Liver (tissue), 9 donors: Measurements from ENCODE around the gene TNRC6B. TPM values are rescaled to one million over a fixed set of nuclear protein-coding genes. Genes with fewer than 3 reads are reported as not detected.

Source experiments
- DNase-seq: peaks from one replicate; pipeline ENCODE4 v3.0.0-alpha.2; 2017; ENCODE audit warnings: low spot score
- H3K27ac ChIP-seq, 2 donors: one replicate each; pipeline ENCODE4 v1.7.0; 2013; ENCODE audit warnings: inconsistent platforms in 2 of 2, low read length in 2 of 2, control low read depth in 1 of 2, low read depth in 1 of 2, mild to moderate bottlenecking in 1 of 2
- H3K27me3 ChIP-seq, 4 donors: one replicate each; pipeline versions ENCODE4 v1.6.1 to v1.7.0; 2013; ENCODE audit warnings: low read length in 3 of 4, inconsistent platforms in 1 of 4, mild to moderate bottlenecking in 1 of 4, moderate library complexity in 1 of 4; ENCODE audit not compliant: control insufficient read depth in 4 of 4, insufficient read depth in 4 of 4
- H3K36me3 ChIP-seq, 4 donors: one replicate each; pipeline versions ENCODE4 v1.6.1 to v1.7.0; 2013; ENCODE audit warnings: low read length in 3 of 4, mild to moderate bottlenecking in 3 of 4, low read depth in 1 of 4, moderate library complexity in 1 of 4; ENCODE audit not compliant: control insufficient read depth in 4 of 4, insufficient read depth in 3 of 4
- H3K4me1 ChIP-seq, 4 donors: one replicate each; pipeline versions ENCODE4 v1.6.1 to v1.7.0; 2013; ENCODE audit warnings: low read length in 3 of 4, mild to moderate bottlenecking in 3 of 4, moderate library complexity in 1 of 4; ENCODE audit not compliant: control insufficient read depth in 4 of 4, insufficient read depth in 4 of 4
- H3K4me3 ChIP-seq, 3 donors: one replicate each; pipeline versions ENCODE4 v1.6.1 to v1.7.0; 2013; ENCODE audit warnings: low read length in 3 of 3, control low read depth in 1 of 3, low read depth in 1 of 3, mild to moderate bottlenecking in 1 of 3
- H3K9ac ChIP-seq, 2 donors: one replicate each; pipeline ENCODE4 v1.7.0; 2013; ENCODE audit warnings: low read length in 2 of 2, mild to moderate bottlenecking in 2 of 2, moderate library complexity in 2 of 2, control low read depth in 1 of 2, low read depth in 1 of 2
- H3K9me3 ChIP-seq, 4 donors: one replicate each; pipeline versions ENCODE4 v1.6.1 to v1.7.0; 2013; ENCODE audit warnings: low read length in 3 of 4; ENCODE audit not compliant: control insufficient read depth in 4 of 4
- EGR1 ChIP-seq, 2 donors: IDR thresholded peaks; 2 replicates each; pipeline ENCODE4 v1.6.1; 2016 to 2018; ENCODE audit warnings: antibody characterized with exemption in 2 of 2, low read depth in 2 of 2
- FOXA1 ChIP-seq: IDR thresholded peaks from 2 replicates; pipeline ENCODE4 v1.6.1; 2016; ENCODE audit warnings: antibody characterized with exemption
- FOXA2 ChIP-seq: IDR thresholded peaks from 2 replicates; pipeline ENCODE4 v1.6.1; 2016; ENCODE audit warnings: antibody characterized with exemption
- HNF4A ChIP-seq, 2 donors: conservative IDR thresholded peaks; 2 replicates each; pipeline ENCODE4 v1.6.1; 2016; ENCODE audit warnings: antibody characterized with exemption in 2 of 2, mild to moderate bottlenecking in 2 of 2
- HNF4G ChIP-seq: IDR thresholded peaks from 2 replicates; pipeline ENCODE4 v1.6.1; 2016; ENCODE audit warnings: antibody characterized with exemption
- NR2F2 ChIP-seq: IDR thresholded peaks from 2 replicates; pipeline ENCODE4 v1.6.1; 2016; ENCODE audit warnings: antibody characterized with exemption
- SP1 ChIP-seq: IDR thresholded peaks from 2 replicates; pipeline ENCODE4 v1.6.1; 2018; ENCODE audit warnings: antibody characterized with exemption, mild to moderate bottlenecking
- TAF1 ChIP-seq: conservative IDR thresholded peaks from 2 replicates; pipeline ENCODE4 v1.6.1; 2016; ENCODE audit warnings: antibody characterized with exemption, mild to moderate bottlenecking
- YY1 ChIP-seq: IDR thresholded peaks from 2 replicates; pipeline ENCODE4 v1.6.1; 2016; ENCODE audit warnings: antibody characterized with exemption, mild to moderate bottlenecking
- WGBS: extraction: QIAGEN DNeasy Blood & Tissue Kit; methylation state at CpG from one replicate; pipeline ENCODE4 v1.1.7; 2013; 5-methylcytosine and 5-hydroxymethylcytosine counted together
- polyA plus RNA-seq, 2 donors: library from polyadenylated mRNA; stranded (reverse) in 1 of 2; unstranded in 1 of 2; fragments of 200-250 nt in 1 of 2; fragments of >200 nt in 1 of 2; fragmentation: Nextera tagmentation in 1 of 2; extraction: Ambion mirVana in 1 of 2; gene quantifications; one replicate each; pipeline versions ENCODE4 v1.2.1 to v1.2.3, GENCODE V29; 2013 to 2015
- total RNA-seq, 2 donors: library from RNA; depleted of rRNA; stranded (reverse); fragments of >200 nt; gene quantifications; one replicate each; pipeline ENCODE4 v1.2.3, GENCODE V29; 2014
- TF ChIP-seq, protein P1 (sequence below): IDR thresholded peaks from 2 replicates; pipeline ENCODE4 v1.6.1; 2016; ENCODE audit warnings: antibody characterized with exemption
- TF ChIP-seq, protein P2 (sequence below): IDR thresholded peaks from 2 replicates; pipeline ENCODE4 v1.6.1; 2016; ENCODE audit warnings: antibody characterized with exemption, mild to moderate bottlenecking
- TF ChIP-seq, protein P3 (sequence below): fragments of 150-350 bp; IDR thresholded peaks from 2 replicates; pipeline ENCODE4 v1.5.1; 2017; ENCODE audit warnings: improper control_type of control experiment, low read depth, low read length; ENCODE audit not compliant: missing input control
- donor health status: healthy.
- donor health status: healthy.
- donor health status: healthy.
- donor health status: healthy.
- donor health status: healthy.

Gene TNRC6B
- total and polyA plus RNA-seq, 4 donors = 4.6 to 39.1 (median 26.4) TPM

DNA sequence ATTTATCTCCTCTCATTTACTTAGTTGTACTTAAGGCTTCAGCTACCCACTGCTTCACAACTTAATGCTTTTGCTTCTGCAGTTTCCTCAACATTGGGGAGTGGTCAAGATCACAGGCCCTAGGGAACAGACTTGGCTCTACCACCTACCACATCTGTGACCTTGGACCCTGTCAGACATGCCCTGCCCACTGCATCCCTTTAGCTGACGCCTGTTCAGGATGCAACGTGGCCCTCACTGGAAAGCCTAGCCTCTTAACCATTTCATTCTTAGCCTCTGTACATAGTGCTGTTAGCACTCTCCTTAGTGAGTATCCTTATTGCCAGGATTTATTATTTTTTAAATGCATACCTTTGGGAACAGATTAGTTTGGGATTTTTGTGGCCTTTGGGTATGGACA lies 34.4 kb downstream of the TNRC6B start:
- no peaks in the 10 kb centered on the region for H3K27me3 ChIP-seq
- H3K9ac ChIP-seq = no peak overlapping the region
- WGBS = 17% methylated on average over 2 of the region's 2 CpGs
- DNase-seq = no peak
- no peaks in the 10 kb centered on the region for H3K9me3 ChIP-seq
- H3K4me3 ChIP-seq = no peak overlapping the region
- H3K36me3 ChIP-seq = no peaks in the 10 kb centered on the region
- peaks cover 0 to 15% (median 4%) of the 10 kb centered on the region in 4 donors for H3K4me1 ChIP-seq
- TF ChIP-seq HNF4A (conservative IDR thresholded peaks at IDR 0.05) = peak in 1 of 2 donors; percentile 9
- TF ChIP-seq, protein P1, sequence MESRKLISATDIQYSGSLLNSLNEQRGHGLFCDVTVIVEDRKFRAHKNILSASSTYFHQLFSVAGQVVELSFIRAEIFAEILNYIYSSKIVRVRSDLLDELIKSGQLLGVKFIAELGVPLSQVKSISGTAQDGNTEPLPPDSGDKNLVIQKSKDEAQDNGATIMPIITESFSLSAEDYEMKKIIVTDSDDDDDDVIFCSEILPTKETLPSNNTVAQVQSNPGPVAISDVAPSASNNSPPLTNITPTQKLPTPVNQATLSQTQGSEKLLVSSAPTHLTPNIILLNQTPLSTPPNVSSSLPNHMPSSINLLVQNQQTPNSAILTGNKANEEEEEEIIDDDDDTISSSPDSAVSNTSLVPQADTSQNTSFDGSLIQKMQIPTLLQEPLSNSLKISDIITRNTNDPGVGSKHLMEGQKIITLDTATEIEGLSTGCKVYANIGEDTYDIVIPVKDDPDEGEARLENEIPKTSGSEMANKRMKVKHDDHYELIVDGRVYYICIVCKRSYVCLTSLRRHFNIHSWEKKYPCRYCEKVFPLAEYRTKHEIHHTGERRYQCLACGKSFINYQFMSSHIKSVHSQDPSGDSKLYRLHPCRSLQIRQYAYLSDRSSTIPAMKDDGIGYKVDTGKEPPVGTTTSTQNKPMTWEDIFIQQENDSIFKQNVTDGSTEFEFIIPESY = no peak
- no peak for TF ChIP-seq NR2F2
- TF ChIP-seq, protein P2, sequence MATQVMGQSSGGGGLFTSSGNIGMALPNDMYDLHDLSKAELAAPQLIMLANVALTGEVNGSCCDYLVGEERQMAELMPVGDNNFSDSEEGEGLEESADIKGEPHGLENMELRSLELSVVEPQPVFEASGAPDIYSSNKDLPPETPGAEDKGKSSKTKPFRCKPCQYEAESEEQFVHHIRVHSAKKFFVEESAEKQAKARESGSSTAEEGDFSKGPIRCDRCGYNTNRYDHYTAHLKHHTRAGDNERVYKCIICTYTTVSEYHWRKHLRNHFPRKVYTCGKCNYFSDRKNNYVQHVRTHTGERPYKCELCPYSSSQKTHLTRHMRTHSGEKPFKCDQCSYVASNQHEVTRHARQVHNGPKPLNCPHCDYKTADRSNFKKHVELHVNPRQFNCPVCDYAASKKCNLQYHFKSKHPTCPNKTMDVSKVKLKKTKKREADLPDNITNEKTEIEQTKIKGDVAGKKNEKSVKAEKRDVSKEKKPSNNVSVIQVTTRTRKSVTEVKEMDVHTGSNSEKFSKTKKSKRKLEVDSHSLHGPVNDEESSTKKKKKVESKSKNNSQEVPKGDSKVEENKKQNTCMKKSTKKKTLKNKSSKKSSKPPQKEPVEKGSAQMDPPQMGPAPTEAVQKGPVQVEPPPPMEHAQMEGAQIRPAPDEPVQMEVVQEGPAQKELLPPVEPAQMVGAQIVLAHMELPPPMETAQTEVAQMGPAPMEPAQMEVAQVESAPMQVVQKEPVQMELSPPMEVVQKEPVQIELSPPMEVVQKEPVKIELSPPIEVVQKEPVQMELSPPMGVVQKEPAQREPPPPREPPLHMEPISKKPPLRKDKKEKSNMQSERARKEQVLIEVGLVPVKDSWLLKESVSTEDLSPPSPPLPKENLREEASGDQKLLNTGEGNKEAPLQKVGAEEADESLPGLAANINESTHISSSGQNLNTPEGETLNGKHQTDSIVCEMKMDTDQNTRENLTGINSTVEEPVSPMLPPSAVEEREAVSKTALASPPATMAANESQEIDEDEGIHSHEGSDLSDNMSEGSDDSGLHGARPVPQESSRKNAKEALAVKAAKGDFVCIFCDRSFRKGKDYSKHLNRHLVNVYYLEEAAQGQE = no peak
- no peak for TF ChIP-seq FOXA1
- no peak for TF ChIP-seq HNF4G
- no peak overlapping the region for H3K27ac ChIP-seq

DNA sequence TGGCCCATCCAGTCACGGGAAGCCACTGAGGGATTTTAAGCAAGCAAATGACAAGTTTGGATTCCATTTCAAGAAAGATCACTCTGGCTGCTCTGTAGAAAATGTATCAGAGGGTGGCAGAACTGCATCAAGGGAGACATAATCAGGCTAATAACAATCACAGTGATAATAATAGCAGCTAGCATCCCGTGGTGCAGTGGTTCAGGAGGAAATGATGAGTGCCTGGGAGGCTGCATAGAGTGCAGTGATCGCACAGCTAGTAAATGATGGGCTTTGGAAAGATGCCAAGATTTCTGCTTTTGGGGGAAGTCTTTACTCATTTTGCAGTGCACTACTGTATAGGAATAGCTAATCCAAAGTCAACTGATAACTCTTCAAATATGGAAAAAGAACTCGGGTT lies 35.8 kb downstream of the TNRC6B start:
- no peak overlapping the region for H3K27ac ChIP-seq
- WGBS = 72% methylated on average over 4 of the region's 4 CpGs
- TF ChIP-seq TAF1 (no peak), FOXA2 (no peak), EGR1 (IDR thresholded peaks at IDR 0.05; ENCODE audit: low read depth in 2 of 2) (no peak), SP1 (no peak), FOXA1 (no peak), YY1 (no peak), HNF4G (no peak)
- TF ChIP-seq, protein P2 = no peak
- TF ChIP-seq, protein P3, sequence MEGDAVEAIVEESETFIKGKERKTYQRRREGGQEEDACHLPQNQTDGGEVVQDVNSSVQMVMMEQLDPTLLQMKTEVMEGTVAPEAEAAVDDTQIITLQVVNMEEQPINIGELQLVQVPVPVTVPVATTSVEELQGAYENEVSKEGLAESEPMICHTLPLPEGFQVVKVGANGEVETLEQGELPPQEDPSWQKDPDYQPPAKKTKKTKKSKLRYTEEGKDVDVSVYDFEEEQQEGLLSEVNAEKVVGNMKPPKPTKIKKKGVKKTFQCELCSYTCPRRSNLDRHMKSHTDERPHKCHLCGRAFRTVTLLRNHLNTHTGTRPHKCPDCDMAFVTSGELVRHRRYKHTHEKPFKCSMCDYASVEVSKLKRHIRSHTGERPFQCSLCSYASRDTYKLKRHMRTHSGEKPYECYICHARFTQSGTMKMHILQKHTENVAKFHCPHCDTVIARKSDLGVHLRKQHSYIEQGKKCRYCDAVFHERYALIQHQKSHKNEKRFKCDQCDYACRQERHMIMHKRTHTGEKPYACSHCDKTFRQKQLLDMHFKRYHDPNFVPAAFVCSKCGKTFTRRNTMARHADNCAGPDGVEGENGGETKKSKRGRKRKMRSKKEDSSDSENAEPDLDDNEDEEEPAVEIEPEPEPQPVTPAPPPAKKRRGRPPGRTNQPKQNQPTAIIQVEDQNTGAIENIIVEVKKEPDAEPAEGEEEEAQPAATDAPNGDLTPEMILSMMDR = no peak
- H3K9me3 ChIP-seq = no peaks in the 10 kb centered on the region
- DNase-seq = no peak
- H3K4me1 ChIP-seq = peaks cover 0 to 9% (median 5%) of the 10 kb centered on the region in 4 donors
- no peak overlapping the region for H3K9ac ChIP-seq
- H3K4me3 ChIP-seq = no peak overlapping the region
- no peaks in the 10 kb centered on the region for H3K36me3 ChIP-seq
- H3K27me3 ChIP-seq = no peaks in the 10 kb centered on the region
